ENCODE data around the gene ADGRL1.

GRCh38 chr19:14127929-14128509 is 78.0 kb downstream of the ADGRL1 start:
- no peak for TF ChIP-seq CTCF (IDR thresholded peaks at IDR 0.05; ENCODE audit: borderline replicate concordance, extremely low read depth, low read length, poor library complexity, severe bottlenecking)
- TF ChIP-seq EZH2 (IDR thresholded peaks at IDR 0.05; ENCODE audit: borderline replicate concordance, low read depth, low read length, severe bottlenecking), result no peak

Measured in DND-41 (cell line).